GM21390 (cell line): ENCODE results near the gene SLC4A2.
A peak's percentile ranks its signal among the peaks of the same experiment; 100 is the strongest.
"Not testable (repeated sequence)": the region's sequence is repeated elsewhere in the genome, so short reads cannot be mapped to it uniquely, and the experiment has no call there.

Experiments
- ATAC-seq: cut with Tn5 transposase; IDR thresholded peaks from one replicate; pipeline ENCODE4 v1.9.1; 2021; ENCODE audit not compliant: unreplicated experiment

SLC4A2 gene, protein sequence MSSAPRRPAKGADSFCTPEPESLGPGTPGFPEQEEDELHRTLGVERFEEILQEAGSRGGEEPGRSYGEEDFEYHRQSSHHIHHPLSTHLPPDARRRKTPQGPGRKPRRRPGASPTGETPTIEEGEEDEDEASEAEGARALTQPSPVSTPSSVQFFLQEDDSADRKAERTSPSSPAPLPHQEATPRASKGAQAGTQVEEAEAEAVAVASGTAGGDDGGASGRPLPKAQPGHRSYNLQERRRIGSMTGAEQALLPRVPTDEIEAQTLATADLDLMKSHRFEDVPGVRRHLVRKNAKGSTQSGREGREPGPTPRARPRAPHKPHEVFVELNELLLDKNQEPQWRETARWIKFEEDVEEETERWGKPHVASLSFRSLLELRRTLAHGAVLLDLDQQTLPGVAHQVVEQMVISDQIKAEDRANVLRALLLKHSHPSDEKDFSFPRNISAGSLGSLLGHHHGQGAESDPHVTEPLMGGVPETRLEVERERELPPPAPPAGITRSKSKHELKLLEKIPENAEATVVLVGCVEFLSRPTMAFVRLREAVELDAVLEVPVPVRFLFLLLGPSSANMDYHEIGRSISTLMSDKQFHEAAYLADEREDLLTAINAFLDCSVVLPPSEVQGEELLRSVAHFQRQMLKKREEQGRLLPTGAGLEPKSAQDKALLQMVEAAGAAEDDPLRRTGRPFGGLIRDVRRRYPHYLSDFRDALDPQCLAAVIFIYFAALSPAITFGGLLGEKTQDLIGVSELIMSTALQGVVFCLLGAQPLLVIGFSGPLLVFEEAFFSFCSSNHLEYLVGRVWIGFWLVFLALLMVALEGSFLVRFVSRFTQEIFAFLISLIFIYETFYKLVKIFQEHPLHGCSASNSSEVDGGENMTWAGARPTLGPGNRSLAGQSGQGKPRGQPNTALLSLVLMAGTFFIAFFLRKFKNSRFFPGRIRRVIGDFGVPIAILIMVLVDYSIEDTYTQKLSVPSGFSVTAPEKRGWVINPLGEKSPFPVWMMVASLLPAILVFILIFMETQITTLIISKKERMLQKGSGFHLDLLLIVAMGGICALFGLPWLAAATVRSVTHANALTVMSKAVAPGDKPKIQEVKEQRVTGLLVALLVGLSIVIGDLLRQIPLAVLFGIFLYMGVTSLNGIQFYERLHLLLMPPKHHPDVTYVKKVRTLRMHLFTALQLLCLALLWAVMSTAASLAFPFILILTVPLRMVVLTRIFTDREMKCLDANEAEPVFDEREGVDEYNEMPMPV

DNA sequence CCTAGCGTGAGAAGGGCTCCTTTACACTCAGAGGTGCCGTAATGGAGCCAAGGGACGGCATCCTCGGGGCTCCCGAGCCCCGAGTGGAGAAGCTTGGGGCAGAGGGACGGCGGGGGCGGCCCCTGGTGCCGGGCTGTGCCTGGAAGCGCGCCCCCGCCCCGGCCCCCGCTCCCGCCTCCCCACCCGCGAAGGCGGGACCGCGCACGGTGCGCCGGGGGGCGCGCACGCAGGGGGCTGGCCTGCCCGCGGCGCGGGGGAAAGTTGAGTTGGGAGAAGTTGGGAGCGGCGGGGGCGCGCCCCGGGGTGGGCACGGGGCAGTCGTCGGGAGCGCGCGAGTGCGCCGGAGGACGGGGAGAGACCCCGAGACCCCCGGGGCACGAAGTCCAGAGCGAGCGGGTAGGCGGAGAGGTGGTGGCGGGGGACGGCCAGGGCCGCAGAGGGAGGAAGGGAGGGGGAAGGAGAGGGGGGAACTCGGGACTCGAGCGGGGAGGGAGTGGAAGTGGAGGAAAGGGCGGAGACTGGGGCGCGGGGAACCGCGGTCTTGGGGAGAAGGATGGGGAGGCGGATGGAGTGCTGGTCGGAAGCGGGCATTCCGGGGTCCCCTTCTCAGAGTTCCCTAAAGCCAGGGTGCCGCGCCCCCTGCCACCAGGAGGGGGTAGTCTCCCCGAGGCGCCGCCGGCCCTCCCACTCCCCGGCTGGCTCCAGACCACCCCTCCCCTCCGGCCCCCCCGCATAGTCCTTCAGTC lies at the start of gene SLC4A2:
Gene SLC4A2 (plus strand): TSS at position 223 of the 746 bp plus-strand sequence. CDS start 2,399 bp downstream, outside the sequence.
- peak; percentile 28 for ATAC-seq

DNA sequence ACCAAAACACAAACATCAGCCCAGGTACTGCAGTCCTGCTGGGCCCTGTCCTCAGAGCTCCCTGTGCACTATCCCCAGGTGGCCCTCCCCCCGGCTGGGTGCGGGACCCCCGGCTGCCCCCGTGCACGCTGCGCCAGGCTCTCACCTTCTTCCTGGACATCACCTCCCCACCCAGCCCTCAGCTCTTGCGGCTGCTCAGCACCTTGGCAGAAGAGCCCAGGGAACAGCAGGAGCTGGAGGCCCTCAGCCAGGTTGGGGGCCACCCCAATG lies 49.4 kb upstream of the SLC4A2 start:
- ATAC-seq = no peak

DNA sequence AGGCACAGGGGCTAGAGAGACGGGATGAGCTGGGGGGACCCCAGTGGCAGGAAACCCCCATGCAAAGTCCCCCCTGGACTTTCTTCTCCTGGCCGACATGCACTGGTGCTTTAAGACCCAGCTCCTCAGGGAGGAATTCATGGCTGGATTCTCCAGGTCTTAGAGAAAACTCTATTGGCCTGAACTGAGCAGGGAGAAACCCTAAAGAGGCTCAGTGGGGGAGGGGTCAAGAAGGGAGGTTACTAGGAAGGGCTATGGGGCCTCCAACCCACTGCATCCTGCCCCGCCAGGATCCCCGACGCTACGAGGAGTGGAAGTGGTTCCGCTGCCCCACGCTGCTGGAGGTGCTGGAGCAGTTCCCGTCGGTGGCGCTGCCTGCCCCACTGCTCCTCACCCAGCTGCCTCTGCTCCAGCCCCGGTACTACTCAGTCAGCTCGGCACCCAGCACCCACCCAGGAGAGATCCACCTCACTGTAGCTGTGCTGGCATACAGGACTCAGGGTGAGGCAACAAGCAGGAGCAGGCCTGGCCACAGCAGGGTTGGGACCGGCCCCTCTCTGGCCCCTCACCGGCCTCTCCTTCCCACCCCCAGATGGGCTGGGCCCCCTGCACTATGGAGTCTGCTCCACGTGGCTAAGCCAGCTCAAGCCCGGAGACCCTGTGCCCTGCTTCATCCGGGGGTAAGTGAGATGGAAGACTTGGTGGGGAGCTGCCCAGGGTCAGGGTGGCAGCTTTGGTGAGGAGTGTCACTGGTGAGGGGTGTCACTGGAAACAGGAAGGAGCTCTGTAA lies 48.9 kb upstream of the SLC4A2 start:
- ATAC-seq = no peak

DNA sequence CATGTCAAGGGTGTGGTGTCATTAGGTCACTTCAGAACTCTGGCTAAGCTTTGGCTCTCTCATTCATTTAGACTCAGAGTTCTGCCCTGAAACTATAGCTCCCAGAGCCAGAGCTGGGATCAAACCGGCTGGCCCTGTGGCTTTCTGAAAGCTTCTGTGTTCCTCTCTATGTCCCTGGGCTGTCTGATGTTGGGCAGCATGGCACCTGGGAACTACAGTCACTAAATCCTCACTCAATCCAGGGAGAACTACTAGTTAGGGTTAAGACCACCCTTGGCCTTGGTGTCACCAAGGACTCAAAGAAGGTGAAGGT lies 48.3 kb upstream of the SLC4A2 start:
- no peak for ATAC-seq

DNA sequence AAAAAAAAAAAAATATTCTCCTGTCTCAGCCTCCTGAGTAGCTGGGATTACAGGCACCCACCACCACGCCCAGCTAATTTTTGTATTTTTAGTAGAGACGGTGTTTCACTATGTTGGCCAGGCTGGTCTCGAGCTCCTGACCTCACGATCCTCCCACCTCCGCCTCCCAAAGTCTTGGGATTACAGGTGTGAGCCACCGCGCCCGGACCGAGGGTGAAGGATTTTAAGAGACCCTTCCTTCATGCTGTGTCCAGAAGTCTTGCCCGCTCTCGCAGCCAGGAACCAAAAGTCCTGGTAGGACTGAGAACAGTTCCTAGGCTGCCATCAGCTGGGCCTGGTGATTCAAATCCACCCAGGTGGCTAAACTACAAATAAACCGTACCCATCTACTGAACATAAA lies 47.8 kb upstream of the SLC4A2 start:
- ATAC-seq = not testable (repeated sequence)

DNA sequence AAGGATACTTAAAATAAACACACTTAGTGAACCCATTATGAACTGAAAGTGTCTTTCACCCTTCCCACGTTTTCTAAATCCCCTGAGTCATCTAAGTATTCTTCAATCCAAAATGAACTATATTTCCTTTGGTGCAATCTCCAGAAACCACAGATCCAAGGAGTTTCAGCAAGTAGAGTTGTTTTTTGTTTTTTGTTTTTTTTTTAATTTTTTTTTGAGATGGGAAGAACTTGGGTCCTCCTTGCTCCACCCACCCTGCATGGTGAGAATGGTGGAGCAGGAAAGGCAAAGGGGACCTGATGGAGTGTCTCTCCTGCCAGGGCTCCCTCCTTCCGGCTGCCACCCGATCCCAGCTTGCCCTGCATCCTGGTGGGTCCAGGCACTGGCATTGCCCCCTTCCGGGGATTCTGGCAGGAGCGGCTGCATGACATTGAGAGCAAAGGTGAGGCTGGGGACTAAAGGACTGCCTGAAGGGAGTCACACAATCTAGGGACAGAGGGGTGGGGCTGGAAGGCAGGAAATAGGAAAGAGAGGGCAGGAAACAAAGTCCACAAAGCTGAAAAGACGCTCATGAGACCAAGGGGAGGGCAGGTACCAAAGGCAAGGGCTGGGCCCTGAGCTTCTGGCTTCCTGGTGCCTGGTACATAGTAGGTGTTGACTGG lies 47.2 kb upstream of the SLC4A2 start:
- no peak for ATAC-seq

DNA sequence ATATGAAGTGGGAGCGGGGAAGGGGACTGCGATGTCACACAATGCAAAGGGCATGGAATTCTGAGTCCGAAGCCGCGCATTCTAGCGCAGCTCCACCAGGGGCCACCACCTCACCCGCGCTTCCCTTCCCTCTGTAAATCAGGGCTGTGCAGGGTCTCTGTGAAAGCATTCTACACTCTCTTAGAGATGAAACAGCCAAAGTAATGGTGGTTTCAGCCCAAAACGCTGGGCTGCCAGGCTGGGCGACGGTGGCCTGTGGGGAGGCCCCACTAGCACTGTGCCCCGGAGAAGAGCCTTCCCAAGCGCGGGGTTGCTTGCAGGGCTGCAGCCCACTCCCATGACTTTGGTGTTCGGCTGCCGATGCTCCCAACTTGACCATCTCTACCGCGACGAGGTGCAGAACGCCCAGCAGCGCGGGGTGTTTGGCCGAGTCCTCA lies 46.5 kb upstream of the SLC4A2 start:
- no peak for ATAC-seq

DNA sequence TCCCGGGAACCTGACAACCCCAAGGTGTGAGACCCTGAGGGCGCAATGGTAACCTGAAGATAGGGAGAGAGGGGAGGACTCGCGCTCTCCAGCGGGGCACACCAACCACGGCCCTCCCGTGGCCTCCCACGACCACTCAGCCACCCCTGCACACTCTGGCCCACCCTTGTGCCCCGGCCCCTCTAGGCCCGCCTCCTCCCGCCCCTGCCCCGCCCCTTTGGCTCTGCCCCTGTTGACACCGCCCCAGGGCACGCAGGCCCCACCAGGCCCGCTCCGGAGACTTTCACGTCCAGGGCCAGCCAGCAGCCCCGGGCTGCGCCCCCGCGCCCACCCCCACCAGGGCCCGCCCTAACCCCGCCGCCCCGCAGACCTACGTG lies 46.0 kb upstream of the SLC4A2 start:
- peak; percentile 4 for ATAC-seq

DNA sequence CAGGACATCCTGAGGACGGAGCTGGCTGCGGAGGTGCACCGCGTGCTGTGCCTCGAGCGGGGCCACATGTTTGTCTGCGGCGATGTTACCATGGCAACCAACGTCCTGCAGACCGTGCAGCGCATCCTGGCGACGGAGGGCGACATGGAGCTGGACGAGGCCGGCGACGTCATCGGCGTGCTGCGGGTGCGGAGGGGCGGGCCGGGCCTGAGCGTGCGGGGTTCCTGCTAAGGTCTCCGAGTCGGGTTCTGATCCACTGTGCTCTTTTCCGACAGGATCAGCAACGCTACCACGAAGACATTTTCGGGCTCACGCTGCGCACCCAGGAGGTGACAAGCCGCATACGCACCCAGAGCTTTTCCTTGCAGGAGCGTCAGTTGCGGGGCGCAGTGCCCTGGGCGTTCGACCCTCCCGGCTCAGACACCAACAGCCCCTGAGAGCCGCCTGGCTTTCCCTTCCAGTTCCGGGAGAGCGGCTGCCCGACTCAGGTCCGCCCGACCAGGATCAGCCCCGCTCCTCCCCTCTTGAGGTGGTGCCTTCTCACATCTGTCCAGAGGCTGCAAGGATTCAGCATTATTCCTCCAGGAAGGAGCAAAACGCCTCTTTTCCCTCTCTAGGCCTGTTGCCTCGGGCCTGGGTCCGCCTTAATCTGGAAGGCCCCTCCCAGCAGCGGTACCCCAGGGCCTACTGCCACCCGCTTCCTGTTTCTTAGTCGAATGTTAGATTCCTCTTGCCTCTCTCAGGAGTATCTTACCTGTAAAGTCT lies 45.5 kb upstream of the SLC4A2 start:
- peak; percentile 41 for ATAC-seq

DNA sequence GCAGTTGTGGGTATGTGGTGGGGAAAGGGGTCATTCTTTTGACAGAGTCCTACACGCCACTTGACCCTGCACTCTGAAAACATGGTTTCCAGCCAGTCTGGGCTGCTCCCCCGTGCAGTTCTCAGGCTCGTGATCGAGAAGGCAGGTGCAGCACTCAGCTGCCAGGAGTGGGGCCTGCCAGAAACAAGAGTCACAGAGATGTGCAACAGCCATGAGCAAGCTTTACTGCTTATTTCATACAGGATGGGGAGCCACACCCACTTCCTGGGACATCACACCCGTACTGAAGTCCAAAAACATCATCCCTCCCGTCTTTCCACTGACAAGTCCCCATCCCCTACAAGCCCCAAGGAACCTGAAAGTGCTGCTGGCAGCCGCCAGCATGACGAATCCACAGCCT lies 44.4 kb upstream of the SLC4A2 start:
- ATAC-seq = no peak

DNA sequence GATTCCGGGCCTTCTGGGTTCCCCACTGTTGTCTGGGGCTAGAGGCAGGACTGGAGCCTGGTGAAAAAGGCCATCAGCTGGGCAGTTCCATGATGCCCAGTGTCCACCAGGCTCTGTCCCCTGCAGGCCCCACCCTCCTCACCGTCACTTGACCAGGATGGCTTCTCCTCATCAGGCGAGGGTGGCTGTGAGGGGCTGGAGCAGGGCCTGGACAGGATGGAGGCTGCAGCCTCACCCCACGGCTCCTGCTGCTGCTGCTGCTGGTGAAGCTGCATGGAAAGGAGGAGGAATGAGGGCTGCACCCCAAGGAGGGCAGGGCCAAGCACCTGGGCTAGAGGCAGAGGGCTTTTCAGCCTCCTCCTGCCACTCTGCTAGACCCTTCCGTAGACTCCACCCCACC lies 43.4 kb upstream of the SLC4A2 start:
- no peak for ATAC-seq

DNA sequence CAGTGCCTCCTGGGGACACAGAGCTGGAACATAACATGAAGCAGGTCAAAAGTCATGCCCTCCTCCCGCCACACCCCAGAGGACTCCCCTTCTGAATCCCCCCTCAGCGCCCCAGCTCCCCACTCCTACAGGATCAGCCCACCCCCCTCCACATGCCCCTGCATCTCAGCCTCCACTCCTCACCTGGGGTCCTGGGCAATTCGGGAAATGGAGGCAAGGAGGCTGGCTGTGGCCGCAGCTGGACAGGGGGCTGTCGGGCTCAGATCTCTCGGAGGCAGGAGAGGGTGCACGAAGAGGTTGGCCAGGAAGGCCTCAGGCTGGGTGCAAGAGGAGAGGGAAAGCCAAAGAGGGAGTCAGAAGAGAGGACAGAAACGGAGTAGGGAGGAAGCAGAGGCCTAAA lies 42.9 kb upstream of the SLC4A2 start:
- no peak for ATAC-seq

DNA sequence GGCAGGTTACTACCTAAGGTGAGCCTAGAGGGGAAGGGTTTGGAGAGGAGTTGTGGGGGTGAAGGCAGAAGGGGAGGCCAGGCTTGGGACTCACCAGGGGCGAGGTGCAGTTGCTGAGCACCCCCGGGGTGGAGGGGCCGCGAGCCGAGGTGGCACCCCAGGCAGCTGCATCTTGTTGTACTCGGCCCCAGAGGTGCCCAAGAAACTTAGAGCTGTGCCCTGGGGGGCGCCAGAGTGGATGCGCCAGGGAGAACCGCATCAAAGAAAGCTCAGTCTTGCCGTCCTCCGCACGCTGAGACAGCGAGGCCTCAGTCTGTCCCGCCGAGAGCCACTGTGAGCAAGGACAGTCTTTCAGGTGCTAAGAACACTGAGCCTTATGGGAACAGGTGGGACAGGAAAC lies 42.4 kb upstream of the SLC4A2 start:
- no peak for ATAC-seq

DNA sequence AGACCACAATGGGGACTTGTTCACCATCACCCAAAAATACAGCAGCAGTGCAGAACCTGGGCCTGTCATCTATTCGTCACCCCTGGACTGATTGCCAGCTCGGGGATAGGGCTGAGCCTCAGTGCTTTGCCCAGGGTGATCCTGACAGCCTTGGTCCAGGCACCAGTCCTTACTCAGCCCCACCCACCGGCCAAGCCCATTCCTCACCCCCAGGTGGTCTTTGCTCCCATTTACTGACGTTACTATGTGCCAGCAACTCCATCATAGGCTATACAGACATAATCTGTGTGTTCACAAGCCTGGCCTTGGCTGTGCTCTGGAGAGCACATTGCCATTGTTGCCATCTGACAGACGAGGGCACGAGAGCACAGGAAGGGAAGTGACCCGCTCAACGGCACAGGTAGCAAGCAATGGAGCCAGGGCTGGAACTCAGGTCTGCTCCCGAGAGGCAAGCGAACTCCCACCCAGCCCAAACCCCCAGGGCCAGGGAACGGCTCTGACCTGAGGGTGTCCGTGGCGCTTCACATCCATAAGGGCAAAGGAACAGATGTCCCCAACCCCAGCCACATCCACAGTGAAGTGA lies 41.9 kb upstream of the SLC4A2 start:
- no peak for ATAC-seq

DNA sequence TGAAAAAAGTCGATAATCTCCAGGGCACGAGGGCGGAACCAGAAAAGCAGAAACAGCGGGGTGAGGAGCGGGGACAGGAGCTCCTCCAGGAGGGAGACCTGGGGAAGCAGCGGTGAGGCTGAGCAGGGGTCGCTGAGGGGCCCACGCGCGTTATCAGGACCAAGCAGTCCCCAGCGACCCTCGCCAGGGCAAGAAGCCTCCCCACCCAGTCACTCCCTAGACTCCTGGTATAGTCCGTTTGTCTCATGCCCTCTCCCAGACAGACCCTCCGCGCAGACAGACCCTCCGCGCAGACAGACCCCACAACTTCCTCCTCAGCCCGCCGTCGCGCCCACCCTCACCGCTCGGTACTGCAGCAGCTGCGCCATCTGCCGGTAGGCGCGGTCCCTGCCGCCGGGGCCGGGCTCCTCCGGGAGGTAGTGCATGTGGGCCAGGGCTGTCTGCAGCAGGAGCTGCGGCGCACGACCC lies 41.4 kb upstream of the SLC4A2 start:
- peak; percentile 70 for ATAC-seq

DNA sequence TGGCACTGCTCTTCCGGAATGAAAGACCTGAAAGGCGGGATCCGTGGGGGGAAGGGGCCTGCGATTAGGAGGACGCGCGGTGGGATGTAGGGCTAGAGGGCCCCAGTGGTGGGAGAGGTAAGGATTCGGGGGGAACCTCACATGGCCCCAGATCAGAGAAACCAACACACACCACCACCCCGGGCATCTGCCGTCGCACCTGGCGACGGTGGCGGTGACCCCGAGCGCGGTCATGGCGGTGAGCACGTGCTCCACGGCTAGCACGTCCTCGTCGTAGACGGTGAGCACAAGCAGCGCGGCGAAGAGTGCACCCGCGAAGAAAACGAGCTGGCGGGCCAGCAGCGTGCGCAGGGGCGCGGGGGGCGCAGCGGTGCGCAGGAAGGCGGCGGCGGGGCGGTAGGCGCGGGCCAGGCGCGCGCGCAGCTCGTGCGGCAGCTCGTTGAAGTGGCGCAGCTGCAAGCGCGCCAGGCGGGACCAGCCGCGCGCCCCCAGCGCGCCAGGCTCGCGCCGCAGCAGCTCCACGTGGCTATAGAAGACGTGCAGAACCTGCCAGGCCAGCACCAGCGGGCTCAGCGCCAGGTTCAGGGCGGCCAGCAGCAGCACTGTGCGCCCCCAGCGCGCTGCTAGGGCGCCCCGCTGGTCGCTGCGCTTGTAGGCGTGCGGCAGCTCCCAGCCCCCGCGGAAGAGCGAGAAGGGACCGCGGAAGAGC lies 40.8 kb upstream of the SLC4A2 start:
- no peak for ATAC-seq

DNA sequence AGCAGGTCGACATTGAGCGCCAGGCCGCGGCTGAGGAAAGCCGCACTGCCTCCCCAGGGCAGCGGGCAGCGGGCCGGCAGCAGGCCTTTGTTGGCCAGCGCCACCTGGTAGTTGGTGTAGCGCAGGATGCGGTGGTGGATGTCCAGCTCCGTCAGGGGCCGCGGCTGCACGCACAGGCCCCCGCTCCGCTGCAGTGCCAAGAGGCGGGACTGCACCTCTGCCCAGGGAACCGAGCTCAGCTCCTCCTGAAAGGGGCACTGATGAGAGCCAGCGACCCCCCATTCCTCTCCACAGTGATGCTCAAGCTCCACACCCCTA lies 40.3 kb upstream of the SLC4A2 start:
- no peak for ATAC-seq

DNA sequence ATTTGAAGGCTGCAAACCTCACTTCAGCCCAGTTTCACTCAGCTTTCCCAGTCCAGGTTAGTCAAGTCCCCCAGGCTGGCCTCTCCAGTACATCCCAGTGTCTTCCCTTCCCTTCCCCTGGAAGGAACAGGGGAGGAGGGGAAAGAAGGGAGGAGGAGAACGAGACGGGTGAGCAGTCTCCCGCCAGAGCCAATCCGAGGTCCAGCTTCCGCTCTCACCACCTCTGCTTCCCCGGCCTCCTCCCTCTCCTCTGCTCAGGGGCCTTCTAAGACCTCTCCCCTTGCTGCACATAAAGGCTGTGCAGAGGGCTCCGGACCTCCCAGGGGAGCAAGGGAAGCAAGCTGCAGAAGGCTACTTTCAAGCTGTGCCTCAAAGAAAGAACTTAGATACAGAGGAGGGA lies 39.2 kb upstream of the SLC4A2 start:
- no peak for ATAC-seq
